ENCODE measurements around the gene SYT6. TPM values are rescaled to one million over a fixed set of nuclear protein-coding genes. Genes with fewer than 3 reads are reported as not detected.

Gene SYT6
- polyA plus RNA-seq, 3 donors = 0.01 TPM; not detected in 2

GRCh38 chr1:114167226-114167625 lies 13.6 kb upstream of the SYT6 start:
- H3K27ac ChIP-seq (ENCODE audit: low read depth in 1 of 2, low read length in 2 of 2) = no peak overlapping the region
- H3K4me1 ChIP-seq (ENCODE audit: control insufficient read depth in 1 of 2, insufficient read depth in 2 of 2, low read length in 2 of 2) = peaks cover 7 to 11% of the 10 kb centered on the region in 2 donors
- H3K36me3 ChIP-seq (replicated peaks in 1 of 2; ENCODE audit: control insufficient read depth in 1 of 2, insufficient read depth in 2 of 2, low read length in 2 of 2) = no peaks in the 10 kb centered on the region
- no peak overlapping the region for H3K9ac ChIP-seq (ENCODE audit: insufficient read depth, low read length, poor library complexity, severe bottlenecking)
- H3K36me3 Mint-ChIP-seq = no peaks in the 10 kb centered on the region
- no peak overlapping the region for H3K4me3 Mint-ChIP-seq
- no peaks in the 10 kb centered on the region for H3K79me2 ChIP-seq (ENCODE audit: insufficient read depth, low read length)
- DNase-seq = no peak
- peak overlapping the region; percentile 56 for H2AFZ ChIP-seq (ENCODE audit: insufficient read depth, low read depth, low read length, poor library complexity, severe bottlenecking)
- 0% methylated on average over 2 of the region's 3 CpGs for WGBS (ENCODE audit: insufficient coverage)
- TF ChIP-seq CTCF (IDR thresholded peaks at IDR 0.05) = no peak
- peaks cover 1 to 7% (median 4%) of the 10 kb centered on the region in 3 donors for H3K27me3 Mint-ChIP-seq (ENCODE audit: low read depth in 3 of 3)
- no peaks in the 10 kb centered on the region for H3K9me3 Mint-ChIP-seq
- H3K27me3 ChIP-seq (ENCODE audit: control insufficient read depth in 2 of 2, insufficient read depth in 2 of 2, low read length in 2 of 2) = peaks cover 0 to 1% of the 10 kb centered on the region in 2 donors
- no peaks in the 10 kb centered on the region for H3K9me3 ChIP-seq (replicated peaks in 1 of 2; ENCODE audit: control insufficient read depth in 1 of 2, insufficient read depth in 1 of 2, low read length in 2 of 2)
- no peak overlapping the region for H3K27ac Mint-ChIP-seq
- peaks cover 16% of the 10 kb centered on the region for H3K4me1 Mint-ChIP-seq
- no peak overlapping the region for H3K4me3 ChIP-seq (replicated peaks in 1 of 3; ENCODE audit: low read depth in 2 of 3, low read length in 3 of 3)
- H4K20me1 ChIP-seq (ENCODE audit: insufficient read depth, low read length) = no peaks in the 10 kb centered on the region
- no peak overlapping the region for H3K4me2 ChIP-seq (replicated peaks; ENCODE audit: extremely low read depth, low read length, poor library complexity, severe bottlenecking)
- intact Hi-C loops (cut with micrococcal nuclease) = no loop called here

GRCh38 chr1:114164840-114165543 lies 11.3 kb upstream of the SYT6 start:
- no peaks in the 10 kb centered on the region for H4K20me1 ChIP-seq (ENCODE audit: insufficient read depth, low read length)
- WGBS (ENCODE audit: insufficient coverage) = 86% methylated on average over 3 of the region's 3 CpGs
- Mint-ChIP-seq H3K9me3 (no peaks in the 10 kb centered on the region), H3K4me3 (no peak overlapping the region), H3K36me3 (no peaks in the 10 kb centered on the region), H3K27ac (no peak overlapping the region), H3K27me3 (ENCODE audit: low read depth in 3 of 3) (peaks cover 12 to 23% (median 14%) of the 10 kb centered on the region in 3 donors), H3K4me1 (peaks cover 16% of the 10 kb centered on the region)
- H3K4me3 ChIP-seq (replicated peaks in 1 of 3; ENCODE audit: low read depth in 2 of 3, low read length in 3 of 3) = no peak overlapping the region
- no peak overlapping the region for H3K4me2 ChIP-seq (replicated peaks; ENCODE audit: extremely low read depth, low read length, poor library complexity, severe bottlenecking)
- H3K79me2 ChIP-seq (ENCODE audit: insufficient read depth, low read length) = no peaks in the 10 kb centered on the region
- H3K9ac ChIP-seq (ENCODE audit: insufficient read depth, low read length, poor library complexity, severe bottlenecking) = no peak overlapping the region
- peaks cover 7 to 11% of the 10 kb centered on the region in 2 donors for H3K4me1 ChIP-seq (ENCODE audit: control insufficient read depth in 1 of 2, insufficient read depth in 2 of 2, low read length in 2 of 2)
- DNase-seq = no peak
- H3K27ac ChIP-seq (ENCODE audit: low read depth in 1 of 2, low read length in 2 of 2) = no peak overlapping the region
- intact Hi-C loops (cut with micrococcal nuclease) = no loop called here
- no peaks in the 10 kb centered on the region for H3K9me3 ChIP-seq (replicated peaks in 1 of 2; ENCODE audit: control insufficient read depth in 1 of 2, insufficient read depth in 1 of 2, low read length in 2 of 2)
- TF ChIP-seq CTCF (IDR thresholded peaks at IDR 0.05) = no peak
- no peak overlapping the region for H2AFZ ChIP-seq (ENCODE audit: insufficient read depth, low read depth, low read length, poor library complexity, severe bottlenecking)
- peaks cover 9% of the 10 kb centered on the region in 2 donors for H3K27me3 ChIP-seq (ENCODE audit: control insufficient read depth in 2 of 2, insufficient read depth in 2 of 2, low read length in 2 of 2)
- H3K36me3 ChIP-seq (replicated peaks in 1 of 2; ENCODE audit: control insufficient read depth in 1 of 2, insufficient read depth in 2 of 2, low read length in 2 of 2) = no peaks in the 10 kb centered on the region

Data from CD14-positive monocyte (primary cell).